H9 (cell line): ENCODE data around the gene RABL6. TPM values are rescaled to one million over a fixed set of nuclear protein-coding genes. Genes with fewer than 3 reads are reported as not detected.
A peak's percentile ranks its signal among the peaks of the same experiment; 100 is the strongest.

Experiments used
- DNase-seq: peaks from one replicate; pipeline ENCODE4 v3.0.0-alpha.2; 2017
- H2AFZ ChIP-seq: one replicate; pipeline ENCODE4 v1.6.1; 2013; ENCODE audit warnings: mild to moderate bottlenecking, low read length, control low read depth, moderate library complexity
- H2AK5ac ChIP-seq: 2 replicates; pipeline ENCODE4 v1.6.1; 2013; ENCODE audit warnings: low read length, control low read depth, mixed read lengths; ENCODE audit not compliant: insufficient read length
- H2BK120ac ChIP-seq: one replicate; pipeline ENCODE4 v1.6.1; 2013; ENCODE audit warnings: low read depth, mild to moderate bottlenecking, low read length, control low read depth, inconsistent platforms; ENCODE audit not compliant: poor library complexity, severe bottlenecking
- H2BK12ac ChIP-seq: 2 replicates; pipeline ENCODE4 v1.6.1; 2013; ENCODE audit warnings: low read length, control low read depth, mixed read lengths, low read depth; ENCODE audit not compliant: insufficient read length
- H2BK15ac ChIP-seq: 2 replicates; pipeline ENCODE4 v1.6.1; 2013; ENCODE audit warnings: low read depth, low read length, control low read depth
- H2BK20ac ChIP-seq: one replicate; pipeline ENCODE4 v1.6.1; 2013; ENCODE audit warnings: low read depth, mild to moderate bottlenecking, low read length, control low read depth, inconsistent platforms; ENCODE audit not compliant: poor library complexity, severe bottlenecking
- H2BK5ac ChIP-seq: 2 replicates; pipeline ENCODE4 v1.6.1; 2013; ENCODE audit warnings: low read length, control low read depth, mixed read lengths; ENCODE audit not compliant: insufficient read length
- H3K14ac ChIP-seq: 2 replicates; pipeline ENCODE4 v1.6.1; 2013; ENCODE audit warnings: low read length, control low read depth; ENCODE audit not compliant: insufficient read depth
- H3K18ac ChIP-seq: 2 replicates; pipeline ENCODE4 v1.6.1; 2013; ENCODE audit warnings: low read depth, mild to moderate bottlenecking, mixed read lengths, low read length, control low read depth; ENCODE audit not compliant: insufficient read length
- H3K23ac ChIP-seq: 2 replicates; pipeline ENCODE4 v1.6.1; 2013; ENCODE audit warnings: low read length, control low read depth, mixed read lengths, low read depth; ENCODE audit not compliant: insufficient read length
- H3K23me2 ChIP-seq: 2 replicates; pipeline ENCODE4 v1.6.1; 2013; ENCODE audit warnings: low read depth, mild to moderate bottlenecking, mixed read lengths, low read length, control low read depth; ENCODE audit not compliant: insufficient read length, poor library complexity, severe bottlenecking
- H3K27ac ChIP-seq: 2 replicates; pipeline ENCODE4 v1.5.1; 2013; ENCODE audit warnings: low read length, control low read depth, mixed read lengths, low read depth; ENCODE audit not compliant: insufficient read length
- H3K27me3 ChIP-seq: 2 replicates; pipeline ENCODE4 v1.6.1; 2013; ENCODE audit warnings: low read length, control low read depth, inconsistent platforms; ENCODE audit not compliant: insufficient read depth
- H3K4ac ChIP-seq: 2 replicates; pipeline ENCODE4 v1.6.1; 2013; ENCODE audit warnings: low read depth, mild to moderate bottlenecking, control low read depth, inconsistent platforms, low read length, moderate library complexity
- H3K4me1 ChIP-seq: 2 replicates; pipeline ENCODE4 v1.6.1; 2013; ENCODE audit warnings: low read length, control low read depth, inconsistent platforms; ENCODE audit not compliant: insufficient read depth
- H3K4me2 ChIP-seq: 2 replicates; pipeline ENCODE4 v1.6.1; 2013; ENCODE audit warnings: low read length, control low read depth, mixed read lengths; ENCODE audit not compliant: insufficient read length, insufficient read depth
- H3K56ac ChIP-seq: 2 replicates; pipeline ENCODE4 v1.6.1; 2013; ENCODE audit warnings: low read depth, mild to moderate bottlenecking, mixed read lengths, low read length, control low read depth; ENCODE audit not compliant: insufficient read length
- H3K79me1 ChIP-seq: 2 replicates; pipeline ENCODE4 v1.6.1; 2013; ENCODE audit warnings: low read depth, mild to moderate bottlenecking, moderate library complexity, low read length, control low read depth, inconsistent platforms; ENCODE audit not compliant: insufficient read depth, poor library complexity, severe bottlenecking
- H3K79me2 ChIP-seq: 2 replicates; pipeline ENCODE4 v1.6.1; 2013; ENCODE audit warnings: low read length, control low read depth, inconsistent platforms; ENCODE audit not compliant: insufficient read depth
- H3K9ac ChIP-seq: 2 replicates; pipeline ENCODE4 v1.6.1; 2013; ENCODE audit warnings: low read length, control low read depth, mixed read lengths; ENCODE audit not compliant: insufficient read length; ENCODE audit errors: extremely low read depth
- H3K9me3 ChIP-seq: one replicate; pipeline ENCODE4 v1.6.1; 2013; ENCODE audit warnings: low read depth, low read length, inconsistent platforms; ENCODE audit not compliant: control insufficient read depth
- H3T11ph ChIP-seq: one replicate; pipeline ENCODE4 v1.6.1; 2013; ENCODE audit warnings: mild to moderate bottlenecking, low read length, control low read depth, inconsistent platforms
- H4K20me1 ChIP-seq: one replicate; pipeline ENCODE4 v1.6.1; 2013; ENCODE audit not compliant: control insufficient read depth, insufficient read length, insufficient read depth
- H4K5ac ChIP-seq: 2 replicates; pipeline ENCODE4 v1.6.1; 2013; ENCODE audit warnings: low read depth, mild to moderate bottlenecking, mixed read lengths, low read length, control low read depth; ENCODE audit not compliant: insufficient read length
- H4K8ac ChIP-seq: replicated peaks from 2 replicates; pipeline ENCODE4 v1.6.1; 2013; ENCODE audit warnings: low read length, control low read depth, mixed read lengths, low read depth; ENCODE audit not compliant: insufficient read length
- H4K91ac ChIP-seq: 2 replicates; pipeline ENCODE4 v1.6.1; 2013; ENCODE audit warnings: low read depth, mild to moderate bottlenecking, moderate library complexity, mixed read lengths, low read length, control low read depth; ENCODE audit not compliant: insufficient read length
- H3K27ac Mint-ChIP-seq, 3 experiments: 2 replicates in 2 of 3; 3 replicates in 1 of 3; pipeline ENCODE4 v1.8.0; 2020 to 2021; ENCODE audit warnings: mixed read lengths in 3 of 3, mild to moderate bottlenecking in 1 of 3, moderate library complexity in 1 of 3
- H3K27me3 Mint-ChIP-seq: 2 replicates; pipeline ENCODE4 v1.8.0; 2021; ENCODE audit warnings: low read depth, mild to moderate bottlenecking, moderate library complexity, mixed read lengths
- H3K36me3 Mint-ChIP-seq, 3 experiments: 2 replicates in 2 of 3; 3 replicates in 1 of 3; pipeline ENCODE4 v1.8.0; 2020 to 2021; ENCODE audit warnings: low read depth in 3 of 3, mixed read lengths in 3 of 3; ENCODE audit not compliant: insufficient read depth in 1 of 3
- H3K4me1 Mint-ChIP-seq, 2 experiments: 2 replicates each; pipeline ENCODE4 v1.8.0; 2020; ENCODE audit warnings: mixed read lengths in 2 of 2
- H3K4me3 Mint-ChIP-seq, 2 experiments: 2 replicates in 1 of 2; 3 replicates in 1 of 2; pipeline ENCODE4 v1.8.0; 2020 to 2021; ENCODE audit warnings: mild to moderate bottlenecking in 2 of 2, mixed read lengths in 2 of 2, moderate library complexity in 1 of 2
- H3K9me3 Mint-ChIP-seq, 2 experiments: 2 replicates in 1 of 2; 3 replicates in 1 of 2; pipeline ENCODE4 v1.8.0; 2020; ENCODE audit warnings: mild to moderate bottlenecking in 2 of 2, mixed read lengths in 2 of 2, moderate library complexity in 1 of 2
- CTCF ChIP-seq: fragments of 200-600 bp; sonication (generic); conservative IDR thresholded peaks from 3 replicates; pipeline ENCODE4 v1.8.0; 2021; ENCODE audit warnings: antibody characterized with exemption, mild to moderate bottlenecking
- WGBS: extraction: QIAGEN DNeasy Blood & Tissue Kit; methylation state at CpG from one replicate; pipeline ENCODE4 v1.1.7; 2013; ENCODE audit warnings: missing lambda C conversion rate, low lambda C conversion rate, mixed read lengths; ENCODE audit not compliant: insufficient read length; ENCODE audit errors: extremely low coverage; 5-methylcytosine and 5-hydroxymethylcytosine counted together
- total RNA-seq: library from RNA; stranded (reverse); gene quantifications from 2 replicates; pipeline ENCODE4 v1.2.1, GENCODE V29; 2021

The RABL6 gene
- total RNA-seq, 1 experiment from 2014 or later = 108 TPM

GRCh38 chr9:136806067-136806466 lies 1.7 kb upstream of the RABL6 start:
- peaks cover 21 to 36% (median 31%) of the 10 kb centered on the region in 3 experiments; a peak in 6 of 7 replicates for H3K36me3 Mint-ChIP-seq

More at GRCh38 chr9:136806067-136806466, 1.7 kb upstream of the RABL6 start:
- Histone ChIP-seq H3K9me3 (no peaks in the 10 kb centered on the region), H3K27me3 (no peaks in the 10 kb centered on the region; the same call in 1 of the 2 replicates), H3K9ac (no peak overlapping the region), H2AFZ (no peak overlapping the region), H2BK5ac (no peak overlapping the region), H3K23me2 (peaks cover 15% of the 10 kb centered on the region), H3K27ac (no peak overlapping the region), H3K4me1 (no peaks in the 10 kb centered on the region), H2BK12ac (no peak overlapping the region), H3T11ph (no peak overlapping the region), H2AK5ac (no peak overlapping the region), H3K4me2 (no peak overlapping the region), H3K14ac (no peak overlapping the region), H3K4ac (no peak overlapping the region), H2BK15ac (no peak overlapping the region), H3K79me2 (peaks cover 9% of the 10 kb centered on the region; the same call in 1 of the 2 replicates), H4K8ac (no peak overlapping the region), H3K79me1 (peaks cover 9% of the 10 kb centered on the region), H3K23ac (no peak overlapping the region), H3K18ac (no peak overlapping the region), H3K56ac (no peak overlapping the region), H4K20me1 (peaks cover 4% of the 10 kb centered on the region), H2BK20ac (no peak overlapping the region), H4K5ac (no peak overlapping the region), H4K91ac (no peak overlapping the region), H2BK120ac (no peak overlapping the region)
- Mint-ChIP-seq H3K4me1 (peaks cover 16 to 29% of the 10 kb centered on the region in 2 experiments), H3K27me3 (peaks cover 20% of the 10 kb centered on the region), H3K4me3 (peak overlapping the region; percentile 80 to 91; a peak in 2 of 5 replicates), H3K27ac (no peak overlapping the region), H3K9me3 (no peaks in the 10 kb centered on the region)
- DNase-seq = no peak
- WGBS = no CpG with 5 or more reads among the region's 10 CpGs
- no peak for TF ChIP-seq CTCF
